ENCODE data around the gene SERPINI2. TPM values are rescaled to one million over a fixed set of nuclear protein-coding genes. Genes with fewer than 3 reads are reported as not detected.

SERPINI2 gene
- total and polyA plus RNA-seq, 12 donors, result 0.06 to 0.76 (median 0.46) TPM; not detected in 5

- DNase-seq (no peak), ATAC-seq (no peak)
- TF ChIP-seq CTCF (IDR thresholded peaks at IDR 0.05), result no peak
- intact Hi-C loops (cut with DNase I), result no loop called here
- Histone ChIP-seq H3K27ac (no peak overlapping the region), H3K9me3 (peaks cover 0 to 8% (median 0%) of the 10 kb centered on the region in 11 donors), H3K4me3 (no peak overlapping the region), H3K4me1 (no peaks in the 10 kb centered on the region), H3K27me3 (no peaks in the 10 kb centered on the region), H3K36me3 (no peaks in the 10 kb centered on the region)
Observed at GRCh38 chr3:167491621-167492020, 17.8 kb upstream of the SERPINI2 start.

GRCh38 chr3:167489571-167489970, 15.7 kb upstream of the SERPINI2 start:
- Histone ChIP-seq H3K27ac (no peak overlapping the region), H3K4me3 (no peak overlapping the region), H3K36me3 (no peaks in the 10 kb centered on the region), H3K27me3 (no peaks in the 10 kb centered on the region), H3K9me3 (peaks cover 0 to 17% (median 0%) of the 10 kb centered on the region in 11 donors), H3K4me1 (no peaks in the 10 kb centered on the region)
- ATAC-seq, result no peak
- no peak for DNase-seq
- TF ChIP-seq CTCF (IDR thresholded peaks at IDR 0.05), result no peak
- 63 to 83% methylated on average over 1 of the region's 1 CpG for WGBS, 2 donors
- intact Hi-C loops (cut with DNase I), result no loop called here

- Histone ChIP-seq H3K27me3 (no peaks in the 10 kb centered on the region), H3K9me3 (peaks cover 0 to 17% (median 0%) of the 10 kb centered on the region in 11 donors), H3K36me3 (no peaks in the 10 kb centered on the region), H3K4me3 (no peak overlapping the region), H3K4me1 (no peaks in the 10 kb centered on the region), H3K27ac (no peak overlapping the region)
- DNase-seq, result no peak
- no peak for TF ChIP-seq CTCF (IDR thresholded peaks at IDR 0.05)
- intact Hi-C loops (cut with DNase I), result no loop called here
- 63 to 70% methylated on average over 3 of the region's 3 CpGs for WGBS, 2 donors
- no peak for ATAC-seq
Observed at GRCh38 chr3:167487556-167487955, 13.7 kb upstream of the SERPINI2 start.

GRCh38 chr3:167484551-167484950, 10.7 kb upstream of the SERPINI2 start:
- H3K9me3 ChIP-seq, result peaks cover 0 to 17% (median 0%) of the 10 kb centered on the region in 11 donors
- TF ChIP-seq CTCF (IDR thresholded peaks at IDR 0.05), result no peak
- no peaks in the 10 kb centered on the region for H3K27me3 ChIP-seq
- DNase-seq (no peak), ATAC-seq (no peak)
- H3K4me3 ChIP-seq, result no peak overlapping the region
- intact Hi-C loops (cut with DNase I), result no loop called here
- H3K36me3 ChIP-seq, result no peaks in the 10 kb centered on the region
- no peaks in the 10 kb centered on the region for H3K4me1 ChIP-seq
- 77% methylated on average over 2 of the region's 2 CpGs for WGBS, 2 donors
- no peak overlapping the region for H3K27ac ChIP-seq

All from heart right ventricle (tissue), 16 donors.